HG02938 (cell line): ENCODE results near the gene OMP.
"Not testable (repeated sequence)": the region's sequence is repeated elsewhere in the genome, so short reads cannot be mapped to it uniquely, and the experiment has no call there.

ENCODE experiments used
- ATAC-seq: cut with Tn5 transposase; IDR thresholded peaks from one replicate; pipeline ENCODE4 v1.9.1; 2021; ENCODE audit warnings: mild to moderate bottlenecking, moderate library complexity; ENCODE audit not compliant: unreplicated experiment

Gene OMP

GRCh38 chr11:77102246-77103210 is at the start of gene OMP:
TSS of gene OMP (plus strand) at chr11:77102840. CDS start at chr11:77102840, 0 bp downstream.
- ATAC-seq, result no peak

GRCh38 chr11:77053217-77054015 is 49.2 kb upstream of the OMP start:
- no peak for ATAC-seq

GRCh38 chr11:77054084-77054483 is 48.6 kb upstream of the OMP start:
- no peak for ATAC-seq

- no peak for ATAC-seq
These were observed 47.5 kb upstream of the OMP start for GRCh38 chr11:77055101-77055561.

GRCh38 chr11:77055913-77056312 is 46.7 kb upstream of the OMP start:
- no peak for ATAC-seq

- no peak for ATAC-seq
These were observed 45.7 kb upstream of the OMP start for GRCh38 chr11:77056814-77057402.

- no peak for ATAC-seq
These were observed 44.6 kb upstream of the OMP start for GRCh38 chr11:77057938-77058474.

GRCh38 chr11:77058900-77059299 is 43.7 kb upstream of the OMP start:
- no peak for ATAC-seq

- ATAC-seq, result no peak
These were observed 42.8 kb upstream of the OMP start for GRCh38 chr11:77059806-77060205.

GRCh38 chr11:77060234-77060633 is 42.4 kb upstream of the OMP start:
- ATAC-seq, result no peak

GRCh38 chr11:77061258-77061657 is 41.4 kb upstream of the OMP start:
- ATAC-seq, result not testable (repeated sequence)

GRCh38 chr11:77062924-77063323 is 39.7 kb upstream of the OMP start:
- no peak for ATAC-seq

- no peak for ATAC-seq
These were observed 39.2 kb upstream of the OMP start for GRCh38 chr11:77063407-77063806.

- no peak for ATAC-seq
These were observed 38.8 kb upstream of the OMP start for GRCh38 chr11:77063861-77064260.

GRCh38 chr11:77064648-77065217 is 37.9 kb upstream of the OMP start:
- no peak for ATAC-seq

- no peak for ATAC-seq
These were observed 36.8 kb upstream of the OMP start for GRCh38 chr11:77065878-77066228.

GRCh38 chr11:77066229-77067042 is 36.2 kb upstream of the OMP start, which contains the start of gene CAPN5:
TSS of gene CAPN5 (plus strand) at chr11:77066971. CDS start at chr11:77084887, 17,916 bp downstream.
- ATAC-seq, result peak; percentile 74

- no peak for ATAC-seq
These were observed 34.7 kb upstream of the OMP start for GRCh38 chr11:77067861-77068443.
